K562 (cell line): ENCODE measurements around the gene DNMT1. TPM values are rescaled to one million over a fixed set of nuclear protein-coding genes. Genes with fewer than 3 reads are reported as not detected.
A peak's percentile ranks its signal among the peaks of the same experiment; 100 is the strongest.

Source experiments
- BHLHE40 ChIP-seq: IDR thresholded peaks from 2 replicates; pipeline ENCODE4 v1.6.1; 2011; ENCODE audit warnings: low read length, improper control_type of control experiment
- CBX1 ChIP-seq: sonication (generic); IDR thresholded peaks from 2 replicates; pipeline ENCODE4 v1.6.1; 2016; ENCODE audit warnings: antibody characterized with exemption, low read depth, mild to moderate bottlenecking
- EHMT2 ChIP-seq: fragments of 450-650 bp; IDR thresholded peaks from 2 replicates; pipeline ENCODE4 v1.6.1; 2018; ENCODE audit warnings: antibody characterized with exemption
- EP300 ChIP-seq: IDR thresholded peaks from 2 replicates; pipeline ENCODE4 v1.6.1; 2012; ENCODE audit warnings: low read length, improper control_type of control experiment
- EZH2 ChIP-seq: IDR thresholded peaks from 2 replicates; pipeline ENCODE4 v1.6.1; 2012; ENCODE audit warnings: low read depth, mild to moderate bottlenecking, inconsistent platforms, low read length, borderline replicate concordance
- MTA3 ChIP-seq: fragments of 450-650 bp; formaldehyde crosslinking; IDR thresholded peaks from 2 replicates; pipeline ENCODE4 v1.6.1; 2017; ENCODE audit warnings: mild to moderate bottlenecking, borderline replicate concordance
- POLR2G ChIP-seq: fragments of 200-400 bp; formaldehyde crosslinking; IDR thresholded peaks from 2 replicates; pipeline ENCODE4 v1.6.1; 2017; ENCODE audit warnings: low read depth, mild to moderate bottlenecking, antibody characterized with exemption, low read length, moderate library complexity
- PPARD ChIP-seq: fragments of 250-450 bp; sonication (Bioruptor Pico); IDR thresholded peaks from 2 replicates; pipeline ENCODE4 v1.8.0; 2022; ENCODE audit warnings: inconsistent platforms, mild to moderate bottlenecking, moderate library complexity
- SP1 ChIP-seq: sonication (generic); formaldehyde crosslinking; IDR thresholded peaks from 2 replicates; pipeline ENCODE4 v1.8.1; 2022; ENCODE audit warnings: mild to moderate bottlenecking, missing genetic modification reagents
- U2AF1 ChIP-seq: fragments of 200-400 bp; formaldehyde crosslinking; optimal IDR thresholded peaks from 2 replicates; pipeline ENCODE3; 2017; ENCODE audit warnings: mild to moderate bottlenecking, low read depth, low read length, moderate library complexity
- ZNF212 ChIP-seq: fragments of 450-650 bp; formaldehyde crosslinking; IDR thresholded peaks from 2 replicates; pipeline ENCODE4 v1.4.0; 2020; ENCODE audit warnings: mild to moderate bottlenecking
- ZNF253 ChIP-seq: fragments of 250-450 bp; sonication (Bioruptor Pico); conservative IDR thresholded peaks from 2 replicates; pipeline ENCODE4 v1.6.1; 2021; ENCODE audit warnings: mild to moderate bottlenecking
- ZNF699 ChIP-seq: fragments of 250-450 bp; sonication (Bioruptor Pico); IDR thresholded peaks from 2 replicates; pipeline ENCODE4 v1.8.0; 2021; ENCODE audit warnings: mild to moderate bottlenecking, moderate library complexity; ENCODE audit not compliant: insufficient replicate concordance
- ZSCAN29 ChIP-seq: fragments of 450-650 bp; IDR thresholded peaks from 2 replicates; pipeline ENCODE4 v1.6.1; 2017
- polyA plus RNA-seq, 8 experiments: library from polyadenylated mRNA; depleted of rRNA in 4 of 8; stranded (reverse) in 5 of 8; unstranded in 3 of 8; fragments of >200 nt; fragmentation: Nextera tagmentation in 2 of 8; fragmentation: Illumina TruSeq in 1 of 8; extraction: Ambion mirVana in 2 of 8; extraction: Trizol in 1 of 8; gene quantifications; 2 replicates each; pipeline versions ENCODE4 v1.2.1 to v1.2.3, GENCODE V29; 2011 to 2014; ENCODE audit warnings: inconsistent platforms in 1 of 8, missing spikeins in 1 of 8
- total RNA-seq, 7 experiments: library from RNA; depleted of rRNA in 6 of 7; stranded (reverse); fragments of >200 nt in 6 of 7; fragmentation: Illumina TruSeq in 2 of 7; extraction: Trizol in 2 of 7; gene quantifications; 2 replicates each; pipeline versions ENCODE4 v1.2.1 to v1.2.3, GENCODE V29; 2011 to 2021; ENCODE audit warnings: low replicate concordance in 1 of 7
- TF ChIP-seq, protein P1 (sequence below): sonication (generic); formaldehyde crosslinking; IDR thresholded peaks from 2 replicates; pipeline ENCODE4 v1.8.0; 2022; ENCODE audit warnings: mild to moderate bottlenecking, missing genetic modification reagents
- TF ChIP-seq, protein P2 (sequence below): sonication (generic); formaldehyde crosslinking; IDR thresholded peaks from 2 replicates; pipeline ENCODE4 v1.8.1; 2023; ENCODE audit warnings: mild to moderate bottlenecking, missing genetic modification reagents
- TF ChIP-seq, protein P3 (sequence below): fragments of 250-450 bp; sonication (Bioruptor Pico); IDR thresholded peaks from 2 replicates; pipeline ENCODE4 v1.5.0; 2022; ENCODE audit warnings: mild to moderate bottlenecking
- TF ChIP-seq, protein P4 (sequence below): IDR thresholded peaks from 2 replicates; pipeline ENCODE4 v1.6.1; 2014; ENCODE audit warnings: antibody characterized with exemption

DNMT1 gene
- total and polyA plus RNA-seq, 9 of the 15 experiments (the other 6 are each of a cell fraction or from before 2014, with no cell fraction given): 80.1 to 271 (median 121) TPM

DNA sequence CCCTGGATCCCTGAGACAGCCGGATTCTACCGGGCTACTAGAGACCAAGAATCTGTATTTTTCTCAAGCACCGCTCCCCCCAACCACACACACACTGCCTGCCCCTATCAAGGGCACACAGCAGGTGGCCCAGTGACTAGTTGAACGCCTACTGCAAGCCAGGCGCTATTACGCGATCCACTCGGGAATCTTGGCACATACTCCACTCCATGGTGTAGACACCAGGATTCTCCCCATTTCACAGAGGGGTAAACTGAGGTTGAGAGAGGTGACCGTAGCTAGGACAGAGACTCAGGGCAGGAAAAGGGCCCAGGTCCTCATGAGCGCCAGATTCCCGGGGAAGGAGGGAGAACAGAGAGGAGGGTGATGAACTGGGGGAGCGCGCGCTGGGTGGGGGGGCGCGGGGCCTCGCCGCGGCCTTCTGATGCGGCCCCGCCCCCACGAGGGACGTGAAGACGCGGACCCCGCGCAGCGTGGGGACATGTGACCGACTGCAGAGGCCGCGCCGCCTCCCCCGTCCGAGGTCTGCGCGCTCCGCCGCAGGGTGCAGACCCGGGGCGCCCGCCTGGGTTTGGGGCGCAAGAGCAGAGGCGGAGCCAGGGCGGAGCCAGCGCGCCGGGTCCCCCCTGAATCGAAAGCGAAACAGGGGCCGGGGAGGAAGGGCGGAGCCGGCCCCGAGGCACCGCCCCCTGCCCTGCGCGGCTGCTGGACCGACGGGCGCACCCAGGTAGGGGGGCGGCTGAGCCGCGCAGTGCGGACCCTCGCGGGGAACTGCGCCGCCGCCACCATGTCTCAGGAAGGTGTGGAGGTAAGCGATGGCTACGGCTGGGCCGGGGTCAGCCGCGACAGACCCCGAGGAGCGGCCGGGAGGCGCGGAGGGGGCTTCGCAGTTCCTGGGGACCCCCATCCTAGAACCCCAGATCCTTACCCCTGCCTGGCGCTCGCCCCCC is 108.8 kb downstream of the DNMT1 start, which contains the start of gene SHFL (continued):
- TF ChIP-seq, protein P1, sequence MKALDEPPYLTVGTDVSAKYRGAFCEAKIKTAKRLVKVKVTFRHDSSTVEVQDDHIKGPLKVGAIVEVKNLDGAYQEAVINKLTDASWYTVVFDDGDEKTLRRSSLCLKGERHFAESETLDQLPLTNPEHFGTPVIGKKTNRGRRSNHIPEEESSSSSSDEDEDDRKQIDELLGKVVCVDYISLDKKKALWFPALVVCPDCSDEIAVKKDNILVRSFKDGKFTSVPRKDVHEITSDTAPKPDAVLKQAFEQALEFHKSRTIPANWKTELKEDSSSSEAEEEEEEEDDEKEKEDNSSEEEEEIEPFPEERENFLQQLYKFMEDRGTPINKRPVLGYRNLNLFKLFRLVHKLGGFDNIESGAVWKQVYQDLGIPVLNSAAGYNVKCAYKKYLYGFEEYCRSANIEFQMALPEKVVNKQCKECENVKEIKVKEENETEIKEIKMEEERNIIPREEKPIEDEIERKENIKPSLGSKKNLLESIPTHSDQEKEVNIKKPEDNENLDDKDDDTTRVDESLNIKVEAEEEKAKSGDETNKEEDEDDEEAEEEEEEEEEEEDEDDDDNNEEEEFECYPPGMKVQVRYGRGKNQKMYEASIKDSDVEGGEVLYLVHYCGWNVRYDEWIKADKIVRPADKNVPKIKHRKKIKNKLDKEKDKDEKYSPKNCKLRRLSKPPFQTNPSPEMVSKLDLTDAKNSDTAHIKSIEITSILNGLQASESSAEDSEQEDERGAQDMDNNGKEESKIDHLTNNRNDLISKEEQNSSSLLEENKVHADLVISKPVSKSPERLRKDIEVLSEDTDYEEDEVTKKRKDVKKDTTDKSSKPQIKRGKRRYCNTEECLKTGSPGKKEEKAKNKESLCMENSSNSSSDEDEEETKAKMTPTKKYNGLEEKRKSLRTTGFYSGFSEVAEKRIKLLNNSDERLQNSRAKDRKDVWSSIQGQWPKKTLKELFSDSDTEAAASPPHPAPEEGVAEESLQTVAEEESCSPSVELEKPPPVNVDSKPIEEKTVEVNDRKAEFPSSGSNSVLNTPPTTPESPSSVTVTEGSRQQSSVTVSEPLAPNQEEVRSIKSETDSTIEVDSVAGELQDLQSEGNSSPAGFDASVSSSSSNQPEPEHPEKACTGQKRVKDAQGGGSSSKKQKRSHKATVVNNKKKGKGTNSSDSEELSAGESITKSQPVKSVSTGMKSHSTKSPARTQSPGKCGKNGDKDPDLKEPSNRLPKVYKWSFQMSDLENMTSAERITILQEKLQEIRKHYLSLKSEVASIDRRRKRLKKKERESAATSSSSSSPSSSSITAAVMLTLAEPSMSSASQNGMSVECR (CRISPR knock-in tag): 0 out of 2 replicates have a peak, but pooled peaks have one; percentile 41
- TF ChIP-seq EZH2: no peak
- peak; percentile 75 for TF ChIP-seq POLR2G
- peak; percentile 98 for TF ChIP-seq CBX1
- no peak for TF ChIP-seq EHMT2
- TF ChIP-seq SP1 (CRISPR knock-in tag): peak; percentile 40; the same call in 1 of the 2 replicates
- no peak for TF ChIP-seq ZNF253 (CRISPR knock-in tag)
- no peak for TF ChIP-seq EP300
- TF ChIP-seq ZSCAN29: peak; percentile 49; the same call in 1 of the 2 replicates
- TF ChIP-seq BHLHE40: no peak
- TF ChIP-seq U2AF1: peak; percentile 40
- no peak for TF ChIP-seq ZNF699
- TF ChIP-seq PPARD (CRISPR knock-in tag): no peak
- TF ChIP-seq ZNF212 (CRISPR knock-in tag): no peak
- TF ChIP-seq, protein P2, sequence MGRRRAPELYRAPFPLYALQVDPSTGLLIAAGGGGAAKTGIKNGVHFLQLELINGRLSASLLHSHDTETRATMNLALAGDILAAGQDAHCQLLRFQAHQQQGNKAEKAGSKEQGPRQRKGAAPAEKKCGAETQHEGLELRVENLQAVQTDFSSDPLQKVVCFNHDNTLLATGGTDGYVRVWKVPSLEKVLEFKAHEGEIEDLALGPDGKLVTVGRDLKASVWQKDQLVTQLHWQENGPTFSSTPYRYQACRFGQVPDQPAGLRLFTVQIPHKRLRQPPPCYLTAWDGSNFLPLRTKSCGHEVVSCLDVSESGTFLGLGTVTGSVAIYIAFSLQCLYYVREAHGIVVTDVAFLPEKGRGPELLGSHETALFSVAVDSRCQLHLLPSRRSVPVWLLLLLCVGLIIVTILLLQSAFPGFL (CRISPR knock-in tag): no peak
- TF ChIP-seq, protein P3, sequence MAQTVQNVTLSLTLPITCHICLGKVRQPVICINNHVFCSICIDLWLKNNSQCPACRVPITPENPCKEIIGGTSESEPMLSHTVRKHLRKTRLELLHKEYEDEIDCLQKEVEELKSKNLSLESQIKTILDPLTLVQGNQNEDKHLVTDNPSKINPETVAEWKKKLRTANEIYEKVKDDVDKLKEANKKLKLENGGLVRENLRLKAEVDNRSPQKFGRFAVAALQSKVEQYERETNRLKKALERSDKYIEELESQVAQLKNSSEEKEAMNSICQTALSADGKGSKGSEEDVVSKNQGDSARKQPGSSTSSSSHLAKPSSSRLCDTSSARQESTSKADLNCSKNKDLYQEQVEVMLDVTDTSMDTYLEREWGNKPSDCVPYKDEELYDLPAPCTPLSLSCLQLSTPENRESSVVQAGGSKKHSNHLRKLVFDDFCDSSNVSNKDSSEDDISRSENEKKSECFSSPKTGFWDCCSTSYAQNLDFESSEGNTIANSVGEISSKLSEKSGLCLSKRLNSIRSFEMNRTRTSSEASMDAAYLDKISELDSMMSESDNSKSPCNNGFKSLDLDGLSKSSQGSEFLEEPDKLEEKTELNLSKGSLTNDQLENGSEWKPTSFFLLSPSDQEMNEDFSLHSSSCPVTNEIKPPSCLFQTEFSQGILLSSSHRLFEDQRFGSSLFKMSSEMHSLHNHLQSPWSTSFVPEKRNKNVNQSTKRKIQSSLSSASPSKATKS (CRISPR knock-in tag): no peak
- TF ChIP-seq MTA3: 0 out of 2 replicates have a peak, but pooled peaks have one; percentile 33
- TF ChIP-seq, protein P4, sequence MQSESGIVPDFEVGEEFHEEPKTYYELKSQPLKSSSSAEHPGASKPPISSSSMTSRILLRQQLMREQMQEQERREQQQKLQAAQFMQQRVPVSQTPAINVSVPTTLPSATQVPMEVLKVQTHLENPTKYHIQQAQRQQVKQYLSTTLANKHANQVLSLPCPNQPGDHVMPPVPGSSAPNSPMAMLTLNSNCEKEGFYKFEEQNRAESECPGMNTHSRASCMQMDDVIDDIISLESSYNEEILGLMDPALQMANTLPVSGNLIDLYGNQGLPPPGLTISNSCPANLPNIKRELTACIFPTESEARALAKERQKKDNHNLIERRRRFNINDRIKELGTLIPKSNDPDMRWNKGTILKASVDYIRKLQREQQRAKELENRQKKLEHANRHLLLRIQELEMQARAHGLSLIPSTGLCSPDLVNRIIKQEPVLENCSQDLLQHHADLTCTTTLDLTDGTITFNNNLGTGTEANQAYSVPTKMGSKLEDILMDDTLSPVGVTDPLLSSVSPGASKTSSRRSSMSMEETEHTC: no peak
